ENCODE data around the gene B4GALT3. TPM values are rescaled to one million over a fixed set of nuclear protein-coding genes. Genes with fewer than 3 reads are reported as not detected.

The B4GALT3 gene
- total and polyA plus RNA-seq, 2 of the 4 experiments (the other 2 are of a cell fraction) = 19.9 to 36.0 TPM

GRCh38 chr1:161166669-161167548 is 10.4 kb downstream of the B4GALT3 start:
- H2BK120ac ChIP-seq (ENCODE audit: low read depth, low read length) = no peak overlapping the region
- CTCF ChIA-PET = interaction anchor here (0.7 to 2.2 kb wide), 3 partner anchors 10 to 50 kb away, joined by 3 to 5 read pairs (median 4); partner anchors contain the start of gene B4GALT3
- H3K9me3 ChIP-seq (ENCODE audit: control insufficient read depth, insufficient read depth, low read length) = no peaks in the 10 kb centered on the region
- 19% methylated on average over 12 of the region's 33 CpGs; no CpG with 5 or more reads in 1 of the 2 experiments for WGBS, 2 experiments (ENCODE audit: extremely low coverage in 2 of 2, insufficient read length in 1 of 2)
- ATAC-seq (ENCODE audit: low read depth) (no peak; the same call in 1 of the 2 replicates), DNase-seq (no peak)
- peak overlapping the region; percentile 82 for H3K4me2 ChIP-seq (ENCODE audit: low read depth, low read length)
- no peak overlapping the region for H3K23ac ChIP-seq (ENCODE audit: low read depth, low read length)
- H3K79me1 ChIP-seq (ENCODE audit: low read depth in 1 of 2, low read length in 2 of 2) = peaks cover 6 to 16% of the 10 kb centered on the region in 2 experiments; a peak in 3 of 4 replicates
- POLR2A ChIA-PET (ENCODE audit: unreplicated experiment) = no interaction called here
- peak overlapping the region; percentile 63 for H3K56ac ChIP-seq (ENCODE audit: extremely low read depth, insufficient read depth, low read length)
- H3K4me3 ChIP-seq (ENCODE audit: insufficient read depth, low read depth, low read length) = peak overlapping the region; percentile 72
- peak overlapping the region; percentile 24 to 88; a peak in 3 of 4 replicates for H4K8ac ChIP-seq (ENCODE audit: low read depth in 2 of 2, low read length in 2 of 2)
- H2AK5ac ChIP-seq (ENCODE audit: low read depth, low read length) = peak overlapping the region; percentile 51; the same call in 1 of the 2 replicates
- peak overlapping the region; percentile 47 for H3K27ac ChIP-seq (ENCODE audit: insufficient read depth, low read length)
- no peak overlapping the region for H2BK15ac ChIP-seq (ENCODE audit: low read depth, low read length)
- intact Hi-C loops (cut with micrococcal nuclease) = no loop called here
- no peaks in the 10 kb centered on the region for H3K27me3 ChIP-seq (ENCODE audit: control insufficient read depth, insufficient read depth, low read length)
- H3K18ac ChIP-seq (ENCODE audit: low read depth, low read length) = no peak overlapping the region
- H4K20me1 ChIP-seq (ENCODE audit: insufficient read depth, low read length) = no peaks in the 10 kb centered on the region
- peaks cover 40% of the 10 kb centered on the region for H3K36me3 ChIP-seq (ENCODE audit: control insufficient read depth, insufficient read depth, low read length)
- H3K9ac ChIP-seq (ENCODE audit: low read depth, low read length) = peak overlapping the region; percentile 72
- no TSS peak for BruUV-seq (replicated peaks)
- H4K5ac ChIP-seq (ENCODE audit: low read depth, low read length) = peak overlapping the region; percentile 3
- peaks cover 2% of the 10 kb centered on the region; the same call in 1 of the 2 replicates for H3K4me1 ChIP-seq (ENCODE audit: control insufficient read depth, insufficient read depth, low read length)
- in situ Hi-C loops (cut with MboI; ENCODE audit: low sequenced_read_pairs) = no loop called here
- peak overlapping the region; percentile 86 for H2AK9ac ChIP-seq (replicated peaks; ENCODE audit: low read depth, low read length, poor library complexity)
- peak overlapping the region; percentile 68 for H3K14ac ChIP-seq (replicated peaks; ENCODE audit: low read depth, low read length)
- no peak overlapping the region for H4K91ac ChIP-seq (ENCODE audit: insufficient read depth, low read depth, low read length)
- H2BK20ac ChIP-seq (ENCODE audit: low read depth, low read length) = no peak overlapping the region
- peak overlapping the region; percentile 95 for H2AFZ ChIP-seq (replicated peaks; ENCODE audit: low read length, poor library complexity)
- peak overlapping the region; percentile 36 for H2BK5ac ChIP-seq (ENCODE audit: low read depth, low read length, poor library complexity, severe bottlenecking)
- H3K9me1 ChIP-seq (ENCODE audit: insufficient read depth, low read length) = peaks cover 3% of the 10 kb centered on the region; the same call in 1 of the 2 replicates
- peak overlapping the region; percentile 47 for H3K4ac ChIP-seq (ENCODE audit: low read depth, low read length)
- dilution Hi-C loops (cut with HindIII; ENCODE audit: low sequenced_read_pairs, unreplicated experiment) = no loop called here
- TF ChIP-seq NFE2L2 (IDR thresholded peaks at IDR 0.05; ENCODE audit: low read depth, low read length) = no peak
- TF ChIP-seq MAFK (IDR thresholded peaks at IDR 0.05; ENCODE audit: low read depth, low read length) = no peak
- no peak for TF ChIP-seq ELK1 (IDR thresholded peaks at IDR 0.05; ENCODE audit: borderline replicate concordance, low read depth, low read length)
- no peak for TF ChIP-seq SMC3 (IDR thresholded peaks at IDR 0.05; ENCODE audit: low read depth, low read length)
- no peak for TF ChIP-seq CHD1 (IDR thresholded peaks at IDR 0.05; ENCODE audit: low read depth, low read length)
- TF ChIP-seq MXI1 (IDR thresholded peaks at IDR 0.05; ENCODE audit: borderline replicate concordance, low read depth, low read length) = no peak
- TF ChIP-seq POLR2A (IDR thresholded peaks at IDR 0.05; ENCODE audit: low read depth, low read length) = no peak
- no peak for TF ChIP-seq RAD21 (IDR thresholded peaks at IDR 0.05; ENCODE audit: low read length)
- no peak for TF ChIP-seq CTCF (conservative IDR thresholded peaks at IDR 0.05; ENCODE audit: low read depth, low read length)
- TF ChIP-seq MAZ (IDR thresholded peaks at IDR 0.05; ENCODE audit: borderline replicate concordance, low read depth, low read length) = no peak
- no peak for TF ChIP-seq CEBPB (IDR thresholded peaks at IDR 0.05; ENCODE audit: low read depth, low read length)
- no peak for TF ChIP-seq BHLHE40 (IDR thresholded peaks at IDR 0.05; ENCODE audit: low read depth, low read length)
- no peak for TF ChIP-seq RFX5 (IDR thresholded peaks at IDR 0.05; ENCODE audit: low read depth, low read length)
- TF ChIP-seq RCOR1 (IDR thresholded peaks at IDR 0.05; ENCODE audit: insufficient replicate concordance, low read length) = no peak

Measured in IMR-90 (cell line).